Breast epithelium (tissue), 4 donors: ENCODE data around the gene ADAMTS3. TPM values are rescaled to one million over a fixed set of nuclear protein-coding genes. Genes with fewer than 3 reads are reported as not detected.

Source experiments
- DNase-seq, 2 donors: peaks; one replicate each; pipeline ENCODE4 v3.0.0-alpha.2; 2019; ENCODE audit warnings: low spot score in 2 of 2
- H3K27ac ChIP-seq, 2 donors: fragments of 200-600 bp; sonication (generic) in 1 of 2; one replicate each; pipeline ENCODE4 v1.5.1; 2016 to 2019; ENCODE audit warnings: mild to moderate bottlenecking in 1 of 2
- H3K27me3 ChIP-seq, 2 donors: fragments of 200-600 bp; sonication (generic) in 1 of 2; one replicate each; pipeline versions ENCODE4 v1.5.1 to v1.6.0; 2017 to 2019; ENCODE audit warnings: control low read depth in 1 of 2, mild to moderate bottlenecking in 1 of 2
- H3K36me3 ChIP-seq: fragments of 200-600 bp; one replicate; pipeline ENCODE4 v1.5.1; 2019
- H3K4me1 ChIP-seq, 2 donors: fragments of 200-600 bp; sonication (generic); one replicate each; pipeline ENCODE4 v1.5.1; 2016 to 2019; ENCODE audit warnings: control low read depth in 1 of 2
- H3K4me3 ChIP-seq, 3 donors: fragments of 200-600 bp; sonication (generic); 1 replicate in 2 of 3; 2 replicates in 1 of 3; pipeline ENCODE4 v1.5.1; 2016 to 2019; ENCODE audit warnings: mild to moderate bottlenecking in 3 of 3, moderate library complexity in 2 of 3
- H3K9me3 ChIP-seq, 2 donors: fragments of 200-600 bp; sonication (generic) in 1 of 2; one replicate each; pipeline ENCODE4 v1.5.1; 2016 to 2019; ENCODE audit warnings: control low read depth in 1 of 2
- CTCF ChIP-seq, 3 donors: fragments of 450-650 bp; IDR thresholded peaks; one replicate each; pipeline ENCODE4 v1.5.1; 2016 to 2017; ENCODE audit warnings: antibody characterized with exemption in 3 of 3, mild to moderate bottlenecking in 3 of 3, moderate library complexity in 3 of 3
- POLR2A ChIP-seq: fragments of 450-650 bp; IDR thresholded peaks from one replicate; pipeline ENCODE4 v1.6.1; 2016; ENCODE audit warnings: antibody characterized with exemption, mild to moderate bottlenecking, moderate library complexity
- POLR2AphosphoS5 ChIP-seq, 3 donors: sonication (generic); formaldehyde crosslinking; IDR thresholded peaks; one replicate each; pipeline ENCODE4 v1.6.1; 2017; ENCODE audit warnings: antibody characterized with exemption in 3 of 3
- intact Hi-C: fragments of 100-400 bp; cut with DNase I; formaldehyde crosslinking; loops from one replicate; pipeline ENCODE4 v1.15.1; 2023; ENCODE audit warnings: low total_unique reads
- total RNA-seq, 3 donors: library from RNA; depleted of rRNA; stranded (reverse); fragments of >200 nt; gene quantifications; one replicate each; pipeline ENCODE4 v1.1.0, GENCODE V29; 2016

ADAMTS3 gene
- total RNA-seq, 3 donors from 2014 or later: 1.9 to 5.6 (median 2.9) TPM

GRCh38 chr4:72318421-72319170 lies 250.4 kb downstream of the ADAMTS3 start:
- H3K27me3 ChIP-seq: no peaks in the 10 kb centered on the region
- H3K36me3 ChIP-seq: no peaks in the 10 kb centered on the region
- intact Hi-C loops: no loop called here
- no peak overlapping the region for H3K27ac ChIP-seq
- TF ChIP-seq POLR2AphosphoS5 (IDR thresholded peaks at IDR 0.05) (no peak), POLR2A (no peak), CTCF (IDR thresholded peaks at IDR 0.05) (no peak)
- H3K4me3 ChIP-seq: no peak overlapping the region
- DNase-seq: no peak
- no peaks in the 10 kb centered on the region for H3K9me3 ChIP-seq
- no peaks in the 10 kb centered on the region for H3K4me1 ChIP-seq

- intact Hi-C loops: no loop called here
- Histone ChIP-seq H3K27ac (no peak overlapping the region), H3K4me3 (no peak overlapping the region), H3K4me1 (no peaks in the 10 kb centered on the region), H3K27me3 (no peaks in the 10 kb centered on the region), H3K36me3 (no peaks in the 10 kb centered on the region), H3K9me3 (no peaks in the 10 kb centered on the region)
- no peak for DNase-seq
- TF ChIP-seq POLR2AphosphoS5 (IDR thresholded peaks at IDR 0.05): no peak
- no peak for TF ChIP-seq CTCF (IDR thresholded peaks at IDR 0.05)
- no peak for TF ChIP-seq POLR2A
Measured at GRCh38 chr4:72314869-72315268, 254.2 kb downstream of the ADAMTS3 start.

- DNase-seq: peak in 1 of 2 donors; percentile 23
- Histone ChIP-seq H3K27me3 (no peaks in the 10 kb centered on the region), H3K36me3 (no peaks in the 10 kb centered on the region), H3K4me1 (no peaks in the 10 kb centered on the region), H3K27ac (peak overlapping the region; percentile 61 to 67), H3K4me3 (no peak overlapping the region), H3K9me3 (no peaks in the 10 kb centered on the region)
- TF ChIP-seq POLR2A (no peak), POLR2AphosphoS5 (IDR thresholded peaks at IDR 0.05) (no peak), CTCF (IDR thresholded peaks at IDR 0.05) (no peak)
- intact Hi-C loops: no loop called here
Measured at GRCh38 chr4:72313121-72313520, 255.9 kb downstream of the ADAMTS3 start.

- H3K36me3 ChIP-seq: no peaks in the 10 kb centered on the region
- TF ChIP-seq POLR2AphosphoS5 (IDR thresholded peaks at IDR 0.05) (peak in 2 of 3 donors; percentile 51 to 59), POLR2A (no peak)
- no peaks in the 10 kb centered on the region for H3K27me3 ChIP-seq
- intact Hi-C loops: no loop called here
- no peaks in the 10 kb centered on the region for H3K9me3 ChIP-seq
- no peaks in the 10 kb centered on the region for H3K4me1 ChIP-seq
- H3K4me3 ChIP-seq: no peak overlapping the region
- H3K27ac ChIP-seq: peak overlapping the region; percentile 61 to 67
- DNase-seq: peak in 1 of 2 donors; percentile 60
Measured at GRCh38 chr4:72312032-72312650, 256.9 kb downstream of the ADAMTS3 start.

- Histone ChIP-seq H3K4me3 (no peak overlapping the region), H3K27ac (peak overlapping the region in 1 of 2 donors; percentile 61), H3K4me1 (no peaks in the 10 kb centered on the region)
Measured at GRCh38 chr4:72311291-72311690, 257.7 kb downstream of the ADAMTS3 start.

More at GRCh38 chr4:72311291-72311690, 257.7 kb downstream of the ADAMTS3 start:
- Histone ChIP-seq H3K36me3 (no peaks in the 10 kb centered on the region), H3K27me3 (no peaks in the 10 kb centered on the region), H3K9me3 (no peaks in the 10 kb centered on the region)
- intact Hi-C loops: no loop called here
- no peak for TF ChIP-seq POLR2A
- no peak for TF ChIP-seq POLR2AphosphoS5 (IDR thresholded peaks at IDR 0.05)
- TF ChIP-seq CTCF (IDR thresholded peaks at IDR 0.05): no peak
- DNase-seq: no peak
